ENCODE measurements around the gene CDH18. TPM values are rescaled to one million over a fixed set of nuclear protein-coding genes. Genes with fewer than 3 reads are reported as not detected.

The CDH18 gene
- total RNA-seq, 1 experiment from 2014 or later: 5.3 TPM

DNA sequence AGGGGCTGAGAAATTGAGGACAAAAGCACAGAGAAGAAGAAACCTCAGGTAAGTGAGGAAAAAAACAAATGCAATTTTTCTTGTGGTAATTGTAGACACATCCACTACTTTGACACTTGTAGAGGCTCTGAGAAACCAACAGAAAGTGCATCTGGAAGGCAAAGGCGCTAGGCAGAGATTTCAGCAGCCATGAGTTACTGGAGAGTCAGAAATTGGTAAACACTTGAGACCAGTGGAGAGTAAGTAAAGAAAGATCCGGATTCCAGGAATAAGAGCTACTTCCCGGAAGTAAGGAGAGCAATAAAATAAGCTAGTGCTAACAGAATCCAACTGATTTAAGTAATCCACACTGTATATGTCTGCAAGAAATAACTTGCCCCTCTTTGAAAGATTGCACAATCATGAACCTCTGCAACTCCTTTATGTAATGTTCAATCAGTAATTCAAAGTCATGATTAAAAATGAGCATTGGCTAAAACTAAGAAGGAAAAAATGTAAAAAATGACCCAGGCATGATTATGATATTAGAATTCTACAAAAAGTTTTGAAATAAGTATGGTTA is 382.1 kb downstream of the CDH18 start:
- DNase-seq (ENCODE audit: low spot score): no peak

DNA sequence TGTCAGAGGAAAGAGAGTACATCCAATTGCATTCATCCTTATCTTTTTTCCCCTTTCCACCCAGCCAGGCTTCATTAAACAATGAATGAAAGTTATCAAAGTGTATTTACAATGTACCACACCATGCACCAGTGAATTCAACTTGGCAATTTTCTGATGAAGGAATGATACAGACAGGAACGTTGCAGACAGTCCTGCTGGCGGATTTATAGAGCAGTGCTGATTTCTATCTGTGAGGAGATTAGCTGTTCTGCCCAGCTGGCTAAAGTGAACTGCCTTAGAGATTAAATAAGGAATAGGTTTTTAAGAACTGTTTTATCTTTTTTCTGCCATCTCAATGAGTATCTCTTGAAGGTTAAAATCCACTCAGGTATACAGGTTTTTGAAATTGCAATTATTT is 403.9 kb downstream of the CDH18 start:
- DNase-seq (ENCODE audit: low spot score): no peak

DNA sequence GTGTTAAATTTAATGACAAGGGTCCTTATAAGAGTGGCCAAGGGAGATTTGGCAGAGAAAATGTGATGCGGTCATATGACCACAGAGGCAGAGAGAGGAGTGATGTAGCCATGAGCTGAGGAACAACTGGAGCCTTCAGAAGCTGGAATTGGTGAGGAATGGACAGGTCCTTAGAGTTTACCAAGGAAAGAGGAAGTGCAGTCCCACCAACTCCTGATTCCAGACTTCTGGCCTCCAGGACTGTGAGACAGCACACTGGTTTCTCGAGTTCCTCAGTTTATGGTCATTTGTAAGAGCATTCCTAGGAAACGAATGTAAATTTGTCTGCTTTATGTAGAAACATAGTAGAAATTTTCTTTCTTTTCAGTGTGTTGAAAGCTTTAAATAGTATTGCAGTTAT is 410.1 kb downstream of the CDH18 start:
- no peak for DNase-seq (ENCODE audit: low spot score)

DNA sequence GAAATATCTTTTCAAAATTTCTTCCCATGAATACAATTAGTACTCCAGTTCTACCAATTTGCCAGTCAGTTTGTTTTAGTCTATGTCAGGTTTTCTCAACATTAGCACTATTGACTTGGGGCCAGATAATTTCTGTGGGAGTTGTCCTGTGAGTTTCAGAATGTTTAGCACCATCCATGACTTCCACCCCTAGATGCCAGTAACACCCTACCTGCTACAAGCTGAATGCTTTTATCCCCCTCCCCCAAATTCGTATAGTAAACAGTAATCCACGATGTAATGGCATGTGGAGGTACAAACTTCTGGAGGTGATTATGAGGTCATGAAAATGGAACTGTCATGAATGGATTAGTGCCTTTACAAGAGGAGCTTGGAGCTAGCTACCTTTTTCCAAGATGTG is 420.0 kb downstream of the CDH18 start:
- DNase-seq (ENCODE audit: low spot score): no peak

DNA sequence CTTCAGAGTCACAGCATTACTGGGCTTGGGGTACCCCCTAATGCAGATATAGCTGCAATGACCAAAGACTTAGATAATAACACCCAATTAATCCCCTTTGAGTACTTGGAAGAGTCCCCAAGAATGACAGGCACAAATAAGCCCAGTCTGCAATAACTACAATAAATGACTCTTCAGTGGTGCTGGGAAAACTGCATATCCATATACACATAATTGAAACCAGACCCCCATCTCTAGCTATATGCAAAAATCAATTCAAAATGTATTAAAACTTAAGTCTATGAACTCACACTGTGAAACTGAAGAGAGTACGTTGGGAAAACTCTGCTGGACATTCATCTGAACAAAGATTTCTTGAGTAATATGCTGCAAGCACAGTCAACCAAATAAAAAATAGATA is 422.5 kb downstream of the CDH18 start:
- DNase-seq (ENCODE audit: low spot score): no peak

DNA sequence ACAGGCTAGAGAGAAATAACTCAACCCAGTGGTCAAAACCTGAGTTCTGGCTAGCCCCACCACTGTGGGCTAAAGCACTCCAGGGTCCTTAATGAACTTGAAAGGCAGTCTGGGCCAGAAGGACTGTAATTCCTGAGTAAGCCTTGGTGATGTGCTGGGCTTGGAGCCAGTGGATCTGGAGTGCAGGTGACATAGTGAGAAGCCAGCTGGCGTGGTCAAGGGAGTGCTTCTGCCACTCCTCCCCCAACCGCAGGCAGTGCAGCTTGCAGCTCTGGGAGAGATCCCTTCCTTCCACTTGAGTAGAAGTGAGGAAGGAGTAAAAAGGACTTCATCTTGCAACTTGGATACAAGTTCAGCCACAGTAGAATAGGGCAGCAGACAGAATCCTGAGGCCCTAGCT is 424.0 kb downstream of the CDH18 start:
- DNase-seq (ENCODE audit: low spot score): peak; percentile 19

DNA sequence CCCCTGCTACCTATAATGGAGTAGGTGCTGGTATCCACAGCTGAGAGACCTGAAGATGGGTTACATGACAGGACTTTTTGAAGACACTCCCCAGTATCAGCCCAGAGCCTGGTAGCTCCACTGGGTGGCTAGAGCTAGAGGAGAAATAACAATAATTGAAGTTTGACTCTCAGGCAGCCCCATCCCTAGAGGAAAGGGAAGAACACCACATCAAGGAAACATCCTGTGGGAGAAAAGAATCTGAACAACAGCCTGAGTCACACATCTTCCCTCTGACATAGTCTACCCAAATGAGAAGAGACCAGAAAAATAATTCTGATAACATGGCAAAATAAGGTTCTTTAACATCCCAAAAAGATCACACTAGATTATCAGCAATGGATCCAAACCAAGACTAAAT is 432.1 kb downstream of the CDH18 start:
- DNase-seq (ENCODE audit: low spot score): no peak

DNA sequence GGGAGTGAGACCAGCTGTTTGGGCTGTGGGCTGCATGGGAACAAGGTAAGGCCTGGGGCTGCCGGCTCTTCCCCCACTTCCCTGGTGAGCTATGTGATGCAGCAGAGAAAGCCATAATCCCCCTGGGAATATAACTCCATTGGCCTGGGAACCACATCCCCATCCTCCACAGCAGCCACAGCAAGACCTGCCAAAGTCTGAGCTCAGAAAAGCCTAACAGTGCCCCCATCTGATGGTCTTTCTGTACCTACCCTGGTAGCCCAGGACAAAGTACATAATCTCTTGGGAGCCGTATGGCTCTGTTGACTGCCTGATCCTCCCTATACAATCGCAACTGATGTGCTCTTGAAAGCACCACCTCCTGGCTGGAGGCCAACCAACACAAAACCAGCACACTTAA is 432.6 kb downstream of the CDH18 start:
- no peak for DNase-seq (ENCODE audit: low spot score)

DNA sequence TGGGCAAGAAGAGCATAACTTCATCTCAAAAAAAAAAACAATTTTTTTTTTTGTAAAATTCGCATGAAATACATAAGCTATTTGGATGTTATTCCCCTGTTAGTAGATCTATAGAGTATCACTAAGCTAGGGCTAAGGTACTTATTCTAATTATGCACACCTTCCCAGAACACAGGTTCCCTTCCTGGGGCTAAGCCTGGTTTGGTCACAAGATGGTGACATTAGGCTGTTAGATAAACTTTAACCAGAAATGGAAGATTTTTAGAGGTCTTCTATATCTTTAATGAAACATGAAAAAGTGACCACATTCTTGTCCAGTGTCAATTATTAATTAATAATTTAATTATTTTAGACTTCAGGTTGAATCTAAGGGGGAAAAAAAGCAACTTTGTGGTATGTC is 433.5 kb downstream of the CDH18 start:
- DNase-seq (ENCODE audit: low spot score): no peak

DNA sequence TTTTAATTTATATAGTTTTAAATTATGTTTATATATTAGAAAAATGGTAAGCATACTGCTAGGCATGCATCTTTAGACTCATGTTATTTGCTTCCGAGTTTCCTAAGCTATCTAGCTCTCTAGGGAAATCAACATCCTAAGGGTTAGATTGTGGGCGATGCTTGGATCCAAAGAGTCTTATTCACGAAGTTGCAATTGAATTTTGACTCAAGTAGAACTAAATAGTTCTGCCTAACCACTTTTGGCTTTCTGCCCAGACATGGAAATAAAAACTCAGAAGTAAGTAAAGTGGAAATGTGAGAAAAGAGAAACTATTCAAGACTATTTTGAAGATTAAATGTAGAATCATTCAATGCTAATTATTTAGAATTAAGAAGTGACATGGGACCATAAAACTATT is 440.4 kb downstream of the CDH18 start:
- DNase-seq (ENCODE audit: low spot score): peak; percentile 27

DNA sequence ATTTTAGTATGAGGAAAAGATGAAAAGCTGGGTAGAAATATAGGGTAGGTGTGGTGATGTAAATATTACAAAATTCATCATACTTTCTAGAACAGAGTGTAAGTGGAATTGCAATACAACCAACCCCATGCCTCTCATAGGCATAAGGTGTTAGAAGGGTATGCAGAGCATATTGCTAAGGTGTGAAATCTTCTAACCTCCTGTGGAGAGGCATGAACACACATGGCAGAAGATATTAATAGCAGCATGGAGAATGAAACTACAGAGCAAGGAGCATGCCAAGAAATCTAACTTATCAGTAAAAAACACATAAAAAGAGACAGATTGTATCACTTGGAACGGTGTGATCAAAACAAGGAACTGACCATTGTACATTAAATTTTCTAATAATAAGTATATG is 441.5 kb downstream of the CDH18 start:
- DNase-seq (ENCODE audit: low spot score): no peak

DNA sequence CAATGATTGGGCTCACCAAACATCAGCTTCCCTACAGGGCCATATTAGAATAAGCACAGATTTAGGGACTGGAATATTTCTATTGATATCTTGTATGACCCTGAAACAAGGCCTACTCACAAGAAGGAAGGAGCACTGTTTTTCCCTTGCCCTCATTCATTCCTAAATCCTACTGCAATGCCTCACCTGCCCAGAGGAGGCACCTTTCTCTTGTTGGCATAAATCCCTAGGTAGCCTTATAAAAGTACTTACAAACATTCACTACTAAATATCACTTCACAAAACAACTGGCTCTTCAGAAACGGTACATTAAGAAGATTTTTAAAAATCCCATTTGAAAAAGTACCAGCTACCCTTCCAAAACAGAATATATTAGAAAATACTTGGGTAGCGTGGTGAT is 449.4 kb downstream of the CDH18 start:
- DNase-seq (ENCODE audit: low spot score): no peak

DNA sequence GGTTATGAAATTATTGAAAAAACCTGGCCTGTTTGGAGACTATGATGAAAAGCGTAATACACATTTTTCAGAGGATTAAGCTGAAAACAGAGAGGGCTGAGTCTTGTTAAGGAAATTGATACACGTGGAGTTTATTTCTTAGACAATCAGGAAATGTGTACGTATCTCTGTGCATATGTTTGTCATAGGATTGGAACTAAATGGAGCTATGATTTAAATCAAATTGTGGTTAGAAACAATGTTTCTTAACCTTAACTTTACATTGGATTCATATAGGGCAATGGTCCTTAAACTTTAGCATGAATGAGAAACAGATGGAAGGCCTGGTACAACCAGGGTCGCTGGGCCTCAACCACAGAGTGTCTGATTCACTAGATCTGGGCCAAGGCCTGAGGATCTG is 451.6 kb downstream of the CDH18 start:
- DNase-seq (ENCODE audit: low spot score): no peak

DNA sequence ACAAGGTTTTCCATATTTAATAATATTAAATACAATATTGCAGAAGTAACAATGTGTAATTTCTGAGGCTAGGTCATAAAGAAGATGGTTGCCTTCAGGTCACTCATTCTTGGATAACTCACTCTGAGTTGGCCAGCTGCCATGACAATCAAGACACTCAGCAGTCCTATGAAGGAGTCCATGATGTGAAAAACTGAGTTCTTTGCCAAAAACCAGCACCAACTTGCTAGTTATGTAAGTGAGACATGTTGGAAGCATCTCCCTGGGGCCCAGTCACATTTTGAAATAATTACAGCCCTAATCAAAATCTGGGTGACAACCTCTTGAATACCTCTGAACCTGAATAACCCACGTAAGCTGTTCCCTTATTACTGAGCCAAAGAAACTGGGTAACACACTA is 453.2 kb downstream of the CDH18 start:
- DNase-seq (ENCODE audit: low spot score): no peak

DNA sequence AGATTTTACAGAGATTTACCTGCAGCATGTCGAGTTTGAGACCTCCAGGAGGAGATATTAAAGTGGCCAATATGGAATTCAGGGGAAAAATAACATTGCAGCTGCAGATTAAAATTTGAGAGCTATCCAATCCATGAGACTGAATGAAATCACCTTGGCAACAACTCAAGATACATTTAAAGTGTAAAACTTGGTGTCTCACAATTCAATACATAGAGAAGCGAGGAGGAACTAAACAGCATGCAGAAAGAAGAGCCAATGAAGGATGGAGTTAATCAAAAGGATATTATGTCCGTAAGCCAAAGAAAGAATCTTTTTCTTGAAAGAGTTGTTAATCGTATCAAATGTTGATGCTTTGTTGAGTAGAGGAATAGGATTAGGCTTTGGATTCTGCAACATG is 455.1 kb downstream of the CDH18 start:
- no peak for DNase-seq (ENCODE audit: low spot score)

DNA sequence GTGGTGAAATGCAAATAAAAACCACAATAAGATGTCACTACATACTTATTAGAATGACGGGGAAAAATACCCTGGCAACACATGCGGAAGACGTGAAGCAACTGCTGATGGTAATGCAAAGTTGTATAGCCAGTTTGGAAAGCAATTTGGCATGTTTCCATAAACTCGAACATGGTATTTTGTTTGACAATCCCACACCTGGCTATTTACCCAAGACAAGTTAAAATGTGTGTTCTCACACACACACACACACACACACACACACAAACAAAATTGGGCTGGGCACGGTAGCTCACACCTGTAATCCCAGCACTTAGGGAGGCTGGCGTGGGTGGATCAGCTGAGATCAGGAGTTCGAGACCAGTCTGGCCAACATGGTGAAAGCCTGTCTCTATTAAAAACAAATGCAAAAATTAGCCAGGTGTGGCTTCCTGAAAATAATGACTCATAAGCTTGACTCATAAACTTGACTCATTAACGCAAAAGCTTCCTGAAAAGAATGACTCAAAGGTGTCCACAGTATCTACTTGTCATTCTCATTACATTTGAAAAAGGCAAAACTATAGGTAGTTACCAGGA is 456.5 kb downstream of the CDH18 start:
- DNase-seq (ENCODE audit: low spot score): peak; percentile 74

DNA sequence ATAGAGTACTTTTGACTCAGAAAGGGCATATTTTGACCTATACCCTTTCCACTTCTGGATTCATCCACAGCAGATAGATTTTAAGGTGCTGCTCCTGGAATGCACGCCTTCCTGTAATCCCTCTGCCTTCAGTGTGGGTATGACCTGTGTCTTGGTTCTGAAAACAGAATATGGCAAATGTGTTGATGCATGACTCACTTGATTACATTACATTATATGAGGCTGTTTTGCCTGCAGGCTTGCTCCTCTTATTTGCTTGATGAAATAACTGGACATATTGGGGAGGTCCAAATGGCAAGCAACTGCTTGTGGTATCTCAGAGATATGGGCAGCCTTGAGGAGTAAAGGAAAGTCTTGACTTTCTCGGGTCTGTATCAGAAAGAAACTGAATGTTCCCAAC is 468.6 kb downstream of the CDH18 start:
- no peak for DNase-seq (ENCODE audit: low spot score)

DNA sequence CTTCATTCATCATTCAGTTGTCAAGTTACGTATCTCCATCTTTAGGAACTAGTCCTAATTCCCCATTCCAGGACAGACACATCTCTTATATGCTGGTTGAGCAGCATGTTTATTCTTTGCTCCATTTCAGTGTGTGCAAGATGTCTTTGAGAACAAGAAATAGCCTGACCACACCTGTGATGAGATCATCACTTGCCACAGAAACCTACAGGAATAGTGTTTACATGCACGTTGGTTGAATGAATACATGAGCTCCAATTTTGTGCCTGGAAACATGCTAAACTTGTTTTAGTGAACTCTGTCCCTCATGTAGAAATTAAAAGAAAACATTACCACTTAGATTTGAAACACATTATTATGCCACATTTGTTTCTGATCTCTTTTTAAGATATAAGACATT is 489.1 kb downstream of the CDH18 start:
- DNase-seq (ENCODE audit: low spot score): no peak

DNA sequence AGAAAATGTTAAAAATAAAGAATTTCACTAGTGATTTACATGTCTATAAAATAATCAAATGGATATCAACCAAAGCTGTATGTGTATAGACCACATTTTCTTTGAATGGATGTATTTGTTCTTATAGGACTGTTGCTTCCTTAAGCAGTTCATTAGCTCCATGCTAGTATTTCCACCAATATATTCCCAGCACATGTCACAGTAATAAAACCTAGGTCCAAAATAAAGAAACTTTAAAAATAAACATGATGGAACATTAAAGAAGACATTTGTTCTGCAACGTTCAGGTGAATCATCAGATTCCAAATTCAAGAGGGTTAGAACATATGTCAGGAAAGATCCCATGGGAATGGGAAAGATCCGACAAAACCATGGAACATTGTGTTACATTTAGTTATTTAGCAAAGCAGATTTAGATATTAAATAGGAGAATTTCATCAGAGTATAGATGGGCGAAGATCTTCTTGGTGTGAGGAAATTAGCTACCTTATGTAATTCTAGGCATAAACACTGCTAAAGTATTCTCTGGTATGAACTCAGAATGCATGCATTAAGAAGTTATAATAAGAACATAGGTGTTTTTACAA is 490.7 kb downstream of the CDH18 start:
- DNase-seq (ENCODE audit: low spot score): no peak

DNA sequence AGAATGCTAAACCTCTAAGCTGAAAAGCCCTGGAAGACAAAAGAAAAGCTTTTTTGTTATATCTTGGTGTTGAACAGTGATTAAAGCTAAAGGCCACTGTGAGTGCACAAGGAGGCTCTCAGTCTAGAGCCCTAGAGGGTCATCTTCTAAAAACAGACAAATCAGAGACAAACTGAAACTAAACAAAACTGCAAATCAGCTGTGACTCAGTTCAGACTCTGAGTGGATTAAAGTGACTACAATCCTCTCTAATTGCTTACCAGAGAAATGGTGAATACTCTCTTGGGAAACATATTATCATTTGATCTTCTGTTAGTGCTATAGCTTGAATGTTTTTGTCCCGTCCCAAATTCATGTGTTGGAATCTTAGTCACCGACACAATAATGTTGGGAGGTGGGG is 491.9 kb downstream of the CDH18 start:
- DNase-seq (ENCODE audit: low spot score): peak; percentile 31

DNA sequence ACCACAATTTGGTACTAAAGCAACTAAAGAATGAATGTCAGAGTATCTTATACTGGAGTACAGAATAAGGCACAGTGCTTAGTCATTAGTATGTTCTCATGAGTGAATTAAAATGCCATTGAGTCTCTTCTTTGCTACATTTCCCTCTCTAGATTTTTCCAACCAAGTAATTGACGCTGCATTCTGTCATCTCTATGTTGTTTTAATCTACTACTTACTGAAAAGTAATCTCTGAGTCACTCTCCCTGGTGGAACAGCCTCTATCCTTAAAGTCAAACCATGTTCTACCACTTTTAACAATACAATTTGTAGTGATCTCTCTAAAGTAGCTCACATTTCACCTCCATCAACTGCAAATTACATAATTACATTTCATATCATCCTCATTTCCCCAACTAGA is 495.1 kb downstream of the CDH18 start:
- DNase-seq (ENCODE audit: low spot score): no peak

DNA sequence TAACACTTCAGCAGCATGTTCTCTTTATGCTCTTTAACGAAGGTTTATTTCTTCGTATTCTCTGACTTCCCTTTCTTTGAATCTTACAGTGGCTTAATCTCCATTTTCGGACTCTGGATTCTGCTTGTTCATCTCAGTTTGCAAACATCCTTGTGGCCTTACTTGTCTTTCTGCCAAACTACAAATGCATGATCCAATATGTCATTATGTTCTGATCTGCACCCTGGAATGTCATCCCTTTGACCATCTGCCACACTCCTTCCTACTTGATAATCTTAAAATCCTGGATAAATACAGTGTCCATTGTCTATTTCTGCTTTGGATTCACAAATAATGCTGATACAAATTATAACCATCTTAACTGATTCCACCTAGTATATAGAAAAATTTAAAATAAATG is 499.2 kb downstream of the CDH18 start:
- DNase-seq (ENCODE audit: low spot score): no peak

DNA sequence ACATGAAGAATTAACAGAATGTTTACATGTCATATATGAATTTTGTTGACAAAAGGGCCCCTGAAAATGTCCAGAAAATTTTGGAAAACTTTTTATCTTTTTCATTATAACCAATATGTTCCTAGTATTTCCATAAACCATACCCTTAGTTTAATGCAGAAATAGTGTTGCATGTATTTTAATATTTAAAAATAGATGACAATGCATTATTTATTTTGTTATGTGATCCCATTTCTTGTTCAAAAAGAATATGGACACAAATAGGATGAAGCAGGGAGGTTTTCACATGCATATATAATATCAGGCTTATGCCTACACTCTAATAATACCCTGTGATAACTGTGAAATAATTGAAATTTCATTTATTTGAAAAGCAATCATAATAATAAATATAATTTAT is 500.5 kb downstream of the CDH18 start:
- DNase-seq (ENCODE audit: low spot score): no peak

DNA sequence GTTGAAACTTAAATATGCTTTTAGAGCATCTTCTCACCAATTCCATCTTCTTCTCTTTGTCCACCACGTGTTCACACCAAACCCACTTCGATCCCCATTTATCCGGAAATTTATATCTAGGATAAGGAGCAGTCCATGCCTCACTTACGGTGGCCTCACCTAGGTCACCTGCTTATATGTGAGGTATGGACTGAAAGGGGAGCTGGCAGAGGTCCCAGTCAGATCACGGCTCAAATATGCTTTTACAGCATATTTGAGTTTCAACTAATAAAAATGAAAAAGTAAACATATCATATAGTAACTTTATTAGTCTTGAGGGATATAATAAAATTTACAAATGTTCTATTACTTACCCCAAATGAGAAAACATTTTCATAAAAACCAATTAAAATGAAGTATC is 508.4 kb downstream of the CDH18 start:
- DNase-seq (ENCODE audit: low spot score): no peak
